ENCODE measurements around the gene PCNX1. TPM values are rescaled to one million over a fixed set of nuclear protein-coding genes. Genes with fewer than 3 reads are reported as not detected.
"Not testable (repeated sequence)": the region's sequence is repeated elsewhere in the genome, so short reads cannot be mapped to it uniquely, and the experiment has no call there.

Gene PCNX1
- total and polyA plus RNA-seq, 12 donors, result 4.5 to 66.6 (median 47.7) TPM

- ATAC-seq, result peak in 3 of 8 donors; percentile 21 to 48 (median 25)
- 86 to 89% methylated on average over 3 of the region's 3 CpGs for WGBS, 2 donors
These were observed 235.2 kb downstream of the PCNX1 start for GRCh38 chr14:71142375-71143038.

GRCh38 chr14:71143381-71144290 is 236.4 kb downstream of the PCNX1 start:
- Histone ChIP-seq H3K4me3 (no peak overlapping the region), H3K4me1 (peaks cover 0 to 39% (median 0%) of the 10 kb centered on the region in 9 donors), H3K36me3 (no peaks in the 10 kb centered on the region), H3K27me3 (no peaks in the 10 kb centered on the region), H3K27ac (peak overlapping the region in 1 of 10 donors; percentile 72), H3K9me3 (peaks cover 0 to under 1% (median 0%) of the 10 kb centered on the region in 11 donors)
- DNase-seq, result no peak
- intact Hi-C loops (cut with DNase I), result loop anchor here in 2 of 10 donors (5.0 to 10.0 kb wide), 2 partner anchors 711 to 714 kb away; no protein-coding TSS in a partner anchor
- no peak for TF ChIP-seq CTCF (IDR thresholded peaks at IDR 0.05)
- 76 to 81% methylated on average over 9 of the region's 9 CpGs for WGBS, 2 donors
- ATAC-seq, result no peak

More at GRCh38 chr14:71142375-71143038, 235.2 kb downstream of the PCNX1 start:
- no peaks in the 10 kb centered on the region for H3K9me3 ChIP-seq
- no peaks in the 10 kb centered on the region for H3K36me3 ChIP-seq
- peaks cover 0 to 39% (median 0%) of the 10 kb centered on the region in 9 donors for H3K4me1 ChIP-seq
- no peak overlapping the region for H3K4me3 ChIP-seq
- no peaks in the 10 kb centered on the region for H3K27me3 ChIP-seq
- peak overlapping the region in 1 of 10 donors; percentile 72 for H3K27ac ChIP-seq
- TF ChIP-seq CTCF (IDR thresholded peaks at IDR 0.05), result no peak
- intact Hi-C loops (cut with DNase I), result loop anchor here in 2 of 10 donors (5.0 to 10.0 kb wide), 2 partner anchors 712 to 715 kb away; no protein-coding TSS in a partner anchor
- no peak for DNase-seq

GRCh38 chr14:71147335-71147734 is 240.1 kb downstream of the PCNX1 start:
- ATAC-seq, H3K27ac ChIP-seq, H3K36me3 ChIP-seq, H3K4me3 ChIP-seq, DNase-seq, H3K27me3 ChIP-seq: not testable (repeated sequence)
- Histone ChIP-seq H3K9me3 (peaks cover 0 to 31% (median 11%) of the 10 kb centered on the region in 11 donors), H3K4me1 (peaks cover 0 to 19% (median 0%) of the 10 kb centered on the region in 9 donors)
- TF ChIP-seq CTCF (IDR thresholded peaks at IDR 0.05), result peak in 1 of 9 donors; percentile 6
- WGBS, 2 donors, result 78 to 83% methylated on average over 7 of the region's 7 CpGs
- intact Hi-C loops (cut with DNase I), result loop anchor here in 1 of 10 donors (10.0 kb wide), 1 partner anchor 707 kb away; no protein-coding TSS in a partner anchor

GRCh38 chr14:71148627-71149026 is 241.4 kb downstream of the PCNX1 start:
- no peak for DNase-seq
- Histone ChIP-seq H3K4me1 (peaks cover 0 to 6% (median 0%) of the 10 kb centered on the region in 9 donors), H3K36me3 (no peaks in the 10 kb centered on the region), H3K27ac (no peak overlapping the region), H3K27me3 (no peaks in the 10 kb centered on the region), H3K4me3 (no peak overlapping the region), H3K9me3 (peaks cover 0 to 31% (median 11%) of the 10 kb centered on the region in 11 donors)
- no peak for ATAC-seq
- WGBS, 2 donors, result 86 to 88% methylated on average over 3 of the region's 3 CpGs
- TF ChIP-seq CTCF (IDR thresholded peaks at IDR 0.05), result no peak
- intact Hi-C loops (cut with DNase I), result loop anchor here in 1 of 10 donors (10.0 kb wide), 1 partner anchor 706 kb away; no protein-coding TSS in a partner anchor
